HCT116 (cell line): ENCODE measurements around the gene TBX4. TPM values are rescaled to one million over a fixed set of nuclear protein-coding genes. Genes with fewer than 3 reads are reported as not detected.

Experiments
- ATAC-seq: fragments of 200-7000 bp; cut with Tn5 transposase; 2 replicates; pipeline ENCODE4 v1.9.1; 2020; ENCODE audit warnings: mild to moderate bottlenecking, moderate library complexity
- BruUV-seq: library from RNA; stranded (reverse); fragments of 400-500 nt; replicated peaks from 2 replicates; lab custom pipeline; 2021; lab: Mats Ljungman, UMichigan
- CTCF ChIA-PET: fragments of 300-600 bp; sonication (Branson Sonifier 250); formaldehyde crosslinking; loops from one replicate; lab custom pipeline; 2021; ENCODE audit warnings: antibody characterized with exemption; lab: Charles Lee
- POLR2A ChIA-PET: fragments of 300-600, 350-600 bp; sonication (Branson Sonifier 250); formaldehyde crosslinking; loops from one replicate; lab custom pipeline; 2021; ENCODE audit warnings: antibody characterized with exemption; lab: Charles Lee
- RAD21 ChIA-PET, 2 experiments: fragments of 300-600 bp; sonication (Branson Sonifier 250); formaldehyde crosslinking; loops; one replicate each; lab custom pipeline; 2023; ENCODE audit warnings: low total read pairs in 2 of 2; ENCODE audit not compliant: uncharacterized antibody in 2 of 2, unreplicated experiment in 2 of 2, low non-redundant PET in 1 of 2; lab: Charles Lee
- DNase-seq: peaks from one replicate; pipeline ENCODE4 v3.0.0-alpha.2; 2010; ENCODE audit warnings: low read depth, low spot score
- H2AFZ ChIP-seq: fragments of 200-600 bp; shearing (Covaris generic), sonication (generic); 2 replicates; pipeline ENCODE4 v1.6.1; 2017; ENCODE audit warnings: low read depth, mixed run types, mixed read lengths, antibody characterized with exemption, low read length; ENCODE audit not compliant: poor library complexity, severe bottlenecking
- H3K27ac ChIP-seq: 2 replicates; pipeline ENCODE4 v1.5.1; 2012; ENCODE audit warnings: low read depth, low read length
- H3K27me3 ChIP-seq: fragments of 200-600 bp; sonication (generic); 2 replicates; pipeline ENCODE4 v1.6.1; 2016; ENCODE audit warnings: mixed run types, low read length, mixed read lengths; ENCODE audit not compliant: insufficient read depth
- H3K36me3 ChIP-seq, 2 experiments: fragments of 200-500 bp in 1 of 2; fragments of 200-600 bp in 1 of 2; sonication (Bioruptor generic) in 1 of 2; sonication (generic) in 1 of 2; 2 replicates each; pipeline versions ENCODE4 v1.5.1 to v1.6.1; 2014 to 2016; ENCODE audit warnings: low read length in 2 of 2, inconsistent platforms in 1 of 2, mixed read lengths in 1 of 2, mixed run types in 1 of 2; ENCODE audit not compliant: insufficient read depth in 2 of 2, control insufficient read depth in 1 of 2
- H3K4me1 ChIP-seq, 2 experiments: fragments of 200-600 bp in 1 of 2; sonication (generic) in 1 of 2; 2 replicates each; pipeline versions ENCODE4 v1.5.1 to v1.6.1; 2012 to 2017; ENCODE audit warnings: low read length in 2 of 2, inconsistent platforms in 1 of 2, mild to moderate bottlenecking in 1 of 2, mixed read lengths in 1 of 2, mixed run types in 1 of 2, moderate library complexity in 1 of 2; ENCODE audit not compliant: insufficient read depth in 2 of 2, control insufficient read depth in 1 of 2
- H3K4me2 ChIP-seq: fragments of 200-600 bp; sonication (generic); 2 replicates; pipeline ENCODE4 v1.6.1; 2017; ENCODE audit warnings: mixed run types, low read length, mixed read lengths
- H3K4me3 ChIP-seq, 2 experiments: fragments of 200-600 bp in 1 of 2; sonication (generic) in 1 of 2; replicated peaks in 1 of 2; 2 replicates each; pipeline ENCODE4 v1.5.1; 2011 to 2016; ENCODE audit warnings: low read length in 2 of 2, control low read depth in 1 of 2, low read depth in 1 of 2, mild to moderate bottlenecking in 1 of 2, mixed read lengths in 1 of 2, mixed run types in 1 of 2
- H3K79me2 ChIP-seq: fragments of 200-600 bp; sonication (generic); 2 replicates; pipeline ENCODE4 v1.6.1; 2017; ENCODE audit warnings: mild to moderate bottlenecking, mixed run types, low read length, moderate library complexity, mixed read lengths; ENCODE audit not compliant: insufficient read depth
- H3K9ac ChIP-seq: fragments of 200-600 bp; sonication (generic); 2 replicates; pipeline ENCODE4 v1.6.1; 2016; ENCODE audit warnings: low read length, mixed read lengths
- H3K9me2 ChIP-seq: fragments of 200-600 bp; sonication (generic), shearing (Covaris generic); 2 replicates; pipeline ENCODE4 v1.6.1; 2017; ENCODE audit warnings: mixed run types, mild to moderate bottlenecking, moderate library complexity; ENCODE audit not compliant: insufficient read depth
- H3K9me3 ChIP-seq, 2 experiments: fragments of 200-500 bp in 1 of 2; fragments of 200-600 bp in 1 of 2; sonication (Bioruptor generic) in 1 of 2; sonication (generic) in 1 of 2; 2 replicates each; pipeline ENCODE4 v1.6.1; 2014 to 2017; ENCODE audit warnings: low read length in 2 of 2, mixed read lengths in 2 of 2, inconsistent platforms in 1 of 2, low read depth in 1 of 2, mild to moderate bottlenecking in 1 of 2, mixed run types in 1 of 2, moderate library complexity in 1 of 2; ENCODE audit not compliant: control insufficient read depth in 1 of 2, insufficient read depth in 1 of 2
- H4K20me1 ChIP-seq: fragments of 200-600 bp; sonication (generic), shearing (Covaris generic); 2 replicates; pipeline ENCODE4 v1.6.1; 2017; ENCODE audit warnings: mixed run types, mild to moderate bottlenecking, moderate library complexity; ENCODE audit not compliant: insufficient read depth
- ATF3 ChIP-seq: IDR thresholded peaks from 2 replicates; pipeline ENCODE4 v1.6.1; 2012
- CBX3 ChIP-seq: IDR thresholded peaks from 2 replicates; pipeline ENCODE4 v1.6.1; 2012; ENCODE audit warnings: low read depth
- CEBPB ChIP-seq: IDR thresholded peaks from 2 replicates; pipeline ENCODE4 v1.6.1; 2012; ENCODE audit warnings: low read depth
- EGR1 ChIP-seq: IDR thresholded peaks from 2 replicates; pipeline ENCODE4 v1.6.1; 2012; ENCODE audit warnings: low read depth
- ELF1 ChIP-seq: IDR thresholded peaks from 2 replicates; pipeline ENCODE4 v1.6.1; 2012; ENCODE audit warnings: low read depth, borderline replicate concordance
- EZH2 ChIP-seq: fragments of 200-600 bp; sonication (generic); IDR thresholded peaks from 2 replicates; pipeline ENCODE4 v1.6.1; 2017; ENCODE audit warnings: antibody characterized with exemption, mixed run types
- MAX ChIP-seq: IDR thresholded peaks from 2 replicates; pipeline ENCODE4 v1.6.1; 2012
- POLR2AphosphoS5 ChIP-seq: IDR thresholded peaks from 2 replicates; pipeline ENCODE4 v1.6.1; 2011; ENCODE audit warnings: mild to moderate bottlenecking, low read depth, low read length, moderate library complexity
- RAD21 ChIP-seq: IDR thresholded peaks from 2 replicates; pipeline ENCODE4 v1.6.1; 2012; ENCODE audit warnings: low read depth, mild to moderate bottlenecking
- REST ChIP-seq: IDR thresholded peaks from 2 replicates; pipeline ENCODE4 v1.6.1; 2012; ENCODE audit warnings: low read depth
- SP1 ChIP-seq: IDR thresholded peaks from 2 replicates; pipeline ENCODE4 v1.6.1; 2012; ENCODE audit warnings: low read depth
- SRF ChIP-seq: IDR thresholded peaks from 2 replicates; pipeline ENCODE4 v1.6.1; 2012; ENCODE audit warnings: low read depth
- ZBTB33 ChIP-seq: IDR thresholded peaks from 2 replicates; pipeline ENCODE4 v1.6.1; 2011; ENCODE audit warnings: mild to moderate bottlenecking, low read length, moderate library complexity; ENCODE audit not compliant: insufficient replicate concordance; ENCODE audit errors: extremely low read depth
- ZFX ChIP-seq: fragments of 450-650 bp; IDR thresholded peaks from 2 replicates; pipeline ENCODE4 v1.6.1; 2017
- intact Hi-C: fragments of 100-400 bp; cut with micrococcal nuclease; formaldehyde crosslinking; loops from 2 replicates; pipeline ENCODE4 v1.10.0; 2022
- total RNA-seq: library from RNA; stranded (reverse); gene quantifications from one replicate; pipeline ENCODE4 v1.2.1, GENCODE V29; 2021; ENCODE audit not compliant: unreplicated experiment
- TF ChIP-seq, protein P1 (sequence below), 3 experiments: fragments of 200-600 bp in 1 of 3; sonication (generic) in 1 of 3; IDR thresholded peaks in 2 of 3; conservative IDR thresholded peaks in 1 of 3; 2 replicates each; pipeline ENCODE4 v1.5.1; 2012 to 2017; ENCODE audit warnings: low read depth in 2 of 3, low read length in 2 of 3, antibody characterized with exemption in 1 of 3, borderline replicate concordance in 1 of 3, control low read depth in 1 of 3, mild to moderate bottlenecking in 1 of 3, mixed read lengths in 1 of 3, mixed run types in 1 of 3, moderate library complexity in 1 of 3; ENCODE audit not compliant: insufficient read depth in 1 of 3

TBX4 gene
- total RNA-seq, 1 experiment from 2014 or later, result 0.27 TPM

DNA sequence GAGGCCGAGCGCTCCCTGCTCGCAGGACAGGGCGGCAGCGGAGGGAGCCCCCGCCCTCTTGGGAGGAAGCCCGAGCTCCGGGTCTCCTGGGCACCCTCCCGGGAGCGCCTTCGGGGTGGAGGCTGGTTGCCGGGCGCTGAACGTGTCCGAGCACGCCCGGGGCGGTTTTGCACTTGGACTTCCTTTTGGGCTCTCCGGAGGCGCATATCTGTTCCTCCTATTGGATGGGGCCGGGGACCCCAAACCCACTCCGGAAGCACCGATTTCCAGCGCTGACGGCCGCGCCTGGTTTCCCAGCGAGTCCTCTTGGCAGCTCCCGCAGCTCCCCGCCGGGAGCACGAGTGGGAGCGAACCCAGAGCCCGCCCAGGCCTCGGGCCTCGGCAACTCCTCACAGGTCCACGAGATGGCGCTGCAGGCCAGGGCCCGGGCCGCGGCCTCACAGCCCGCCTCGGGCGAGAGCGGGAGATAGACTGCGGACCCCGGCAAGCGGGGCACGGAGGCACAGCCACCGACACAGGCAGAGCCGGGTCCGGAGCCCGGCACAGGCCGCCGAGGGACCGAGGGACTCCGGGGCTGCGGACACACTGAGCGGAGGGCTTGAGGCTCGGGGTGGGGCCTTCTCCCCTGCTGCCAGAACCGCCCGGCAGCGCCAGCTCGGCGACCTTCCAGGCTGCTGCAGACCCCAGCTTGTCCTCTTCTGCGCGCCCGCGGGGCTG is 39.9 kb upstream of the TBX4 start (continued):
- TF ChIP-seq REST (no peak), SRF (no peak), RAD21 (peak; percentile 100), ZFX (peak; percentile 48)

DNA sequence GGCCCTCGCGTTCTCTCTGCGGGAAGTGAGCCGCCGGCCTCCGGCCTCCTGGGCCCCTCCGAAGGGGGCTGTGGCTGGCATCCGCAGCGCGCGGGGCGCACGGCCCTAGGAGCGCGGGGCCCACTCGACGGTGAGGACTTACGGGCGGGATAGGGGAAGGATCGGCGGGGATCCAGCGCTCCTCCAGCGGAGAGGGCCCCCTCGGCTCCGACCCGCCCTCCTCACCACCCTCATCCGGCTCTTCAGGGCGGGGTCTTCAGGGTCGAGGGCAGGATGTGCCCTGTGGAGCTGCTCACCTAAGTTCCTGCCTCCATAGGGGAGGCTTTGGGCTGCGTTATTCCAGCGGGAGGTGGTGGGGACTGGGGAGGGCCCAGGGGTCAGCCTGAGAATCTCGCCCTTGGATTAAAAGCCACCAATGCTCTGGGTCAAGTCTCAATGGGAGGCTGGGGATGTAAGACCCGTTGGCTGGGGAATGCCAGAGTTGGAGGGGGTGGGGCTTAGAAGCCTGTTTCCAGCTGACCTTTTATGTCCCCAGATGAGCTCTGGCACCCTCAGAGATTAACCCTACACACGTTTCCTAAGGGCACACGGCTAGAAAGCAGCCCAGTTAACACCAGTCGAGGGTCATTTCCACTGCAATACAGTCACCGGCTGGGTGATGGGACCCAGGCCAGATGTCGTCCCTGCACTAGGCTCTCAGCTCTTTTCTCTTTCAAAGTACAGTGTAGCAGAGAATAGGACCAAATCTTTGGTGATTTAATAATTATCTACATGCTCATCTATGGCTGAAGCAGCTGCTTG is 39.2 kb upstream of the TBX4 start:
- ChIA-PET CTCF (interaction anchor here (0.5 to 5.0 kb wide), 18 partner anchors 11 to 761 kb away, joined by 3 to 60 read pairs (median 7); no protein-coding TSS in a partner anchor), POLR2A (no interaction called here), RAD21 (interaction anchor here (0.6 to 2.1 kb wide), 9 partner anchors 11 to 696 kb away, joined by 3 to 11 read pairs (median 3); no protein-coding TSS in a partner anchor)
- Histone ChIP-seq H3K9me2 (no peaks in the 10 kb centered on the region), H3K36me3 (no peaks in the 10 kb centered on the region), H3K9ac (peak overlapping the region; percentile 75), H4K20me1 (no peaks in the 10 kb centered on the region), H3K27ac (peak overlapping the region; percentile 97), H3K79me2 (no peaks in the 10 kb centered on the region), H3K4me1 (peaks cover 59 to 71% of the 10 kb centered on the region in 2 experiments), H3K4me3 (peak overlapping the region; percentile 54 to 64), H3K4me2 (peak overlapping the region; percentile 93), H2AFZ (peak overlapping the region; percentile 63), H3K27me3 (no peaks in the 10 kb centered on the region), H3K9me3 (no peaks in the 10 kb centered on the region)
- intact Hi-C loops, result loop anchor here (1.0 to 5.0 kb wide), 9 partner anchors 138 to 696 kb away; partner anchors contain the start of gene MED13
- BruUV-seq, result TSS peak; percentile 53
- ATAC-seq, result no peak
- DNase-seq, result no peak
- no peak for TF ChIP-seq POLR2AphosphoS5
- TF ChIP-seq ATF3, result no peak
- TF ChIP-seq, protein P1, sequence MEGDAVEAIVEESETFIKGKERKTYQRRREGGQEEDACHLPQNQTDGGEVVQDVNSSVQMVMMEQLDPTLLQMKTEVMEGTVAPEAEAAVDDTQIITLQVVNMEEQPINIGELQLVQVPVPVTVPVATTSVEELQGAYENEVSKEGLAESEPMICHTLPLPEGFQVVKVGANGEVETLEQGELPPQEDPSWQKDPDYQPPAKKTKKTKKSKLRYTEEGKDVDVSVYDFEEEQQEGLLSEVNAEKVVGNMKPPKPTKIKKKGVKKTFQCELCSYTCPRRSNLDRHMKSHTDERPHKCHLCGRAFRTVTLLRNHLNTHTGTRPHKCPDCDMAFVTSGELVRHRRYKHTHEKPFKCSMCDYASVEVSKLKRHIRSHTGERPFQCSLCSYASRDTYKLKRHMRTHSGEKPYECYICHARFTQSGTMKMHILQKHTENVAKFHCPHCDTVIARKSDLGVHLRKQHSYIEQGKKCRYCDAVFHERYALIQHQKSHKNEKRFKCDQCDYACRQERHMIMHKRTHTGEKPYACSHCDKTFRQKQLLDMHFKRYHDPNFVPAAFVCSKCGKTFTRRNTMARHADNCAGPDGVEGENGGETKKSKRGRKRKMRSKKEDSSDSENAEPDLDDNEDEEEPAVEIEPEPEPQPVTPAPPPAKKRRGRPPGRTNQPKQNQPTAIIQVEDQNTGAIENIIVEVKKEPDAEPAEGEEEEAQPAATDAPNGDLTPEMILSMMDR (IDR thresholded peaks at IDR 0.05 in 2 of 3, conservative IDR thresholded peaks at IDR 0.05 in 1 of 3; ENCODE audit: borderline replicate concordance in 1 of 3, insufficient read depth in 1 of 3, low read depth in 2 of 3, low read length in 2 of 3), result no peak
- no peak for TF ChIP-seq CBX3
- TF ChIP-seq SRF, result no peak
- no peak for TF ChIP-seq SP1
- TF ChIP-seq CEBPB, result no peak
- TF ChIP-seq ELF1, result no peak
- no peak for TF ChIP-seq EZH2
- no peak for TF ChIP-seq ZBTB33
- TF ChIP-seq MAX, result no peak
- no peak for TF ChIP-seq EGR1
